Erythroblast (primary cell): ENCODE data around the gene CDH22.

Experiments used
- GATA1 ChIP-seq: IDR thresholded peaks from 2 replicates; pipeline ENCODE4 v1.6.1; 2011; ENCODE audit warnings: low read depth, mild to moderate bottlenecking, control low read depth, low read length, moderate library complexity
- POLR2A ChIP-seq: IDR thresholded peaks from 2 replicates; pipeline ENCODE4 v1.6.1; 2011; ENCODE audit warnings: mild to moderate bottlenecking, low read length

GRCh38 chr20:46246559-46246958 is 61.7 kb downstream of the CDH22 start:
- TF ChIP-seq GATA1 (no peak), POLR2A (no peak)
